GM21529 (cell line): ENCODE data around the gene DICER1.
"Not testable (repeated sequence)": the region's sequence is repeated elsewhere in the genome, so short reads cannot be mapped to it uniquely, and the experiment has no call there.

ENCODE experiments used
- ATAC-seq: cut with Tn5 transposase; IDR thresholded peaks from one replicate; pipeline ENCODE4 v1.9.1; 2021; ENCODE audit not compliant: unreplicated experiment

The DICER1 gene

DNA sequence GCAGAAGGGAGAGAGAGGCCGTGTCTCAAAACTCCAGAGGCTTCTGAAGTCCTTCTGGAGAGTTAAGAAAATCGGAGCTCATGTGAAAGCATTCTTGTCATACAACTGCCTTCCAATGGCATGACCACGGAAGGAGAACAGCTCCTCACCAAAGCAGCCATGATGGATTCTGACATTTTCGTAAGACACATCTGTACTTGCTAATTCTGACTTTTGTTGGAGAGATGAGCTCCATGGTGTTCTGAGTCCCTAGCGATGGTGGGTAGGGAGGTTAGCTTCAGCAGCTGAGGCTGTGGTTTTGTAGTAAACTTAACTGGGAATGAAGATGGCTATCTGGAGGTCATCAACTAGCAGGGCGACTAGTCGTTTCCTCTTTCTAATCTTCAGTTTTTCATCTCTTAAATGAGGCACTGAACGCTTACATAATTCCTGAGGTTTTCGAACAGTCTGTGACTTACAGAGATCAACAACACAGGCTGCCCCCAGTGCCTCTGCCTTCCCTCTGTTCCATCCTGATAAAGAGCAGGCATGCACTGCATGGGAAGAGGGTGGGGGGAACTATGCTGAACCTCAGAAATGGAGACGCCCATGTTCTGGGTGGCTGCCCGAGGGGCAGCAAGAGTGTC is 28.6 kb upstream of the DICER1 start:
- ATAC-seq: no peak

DNA sequence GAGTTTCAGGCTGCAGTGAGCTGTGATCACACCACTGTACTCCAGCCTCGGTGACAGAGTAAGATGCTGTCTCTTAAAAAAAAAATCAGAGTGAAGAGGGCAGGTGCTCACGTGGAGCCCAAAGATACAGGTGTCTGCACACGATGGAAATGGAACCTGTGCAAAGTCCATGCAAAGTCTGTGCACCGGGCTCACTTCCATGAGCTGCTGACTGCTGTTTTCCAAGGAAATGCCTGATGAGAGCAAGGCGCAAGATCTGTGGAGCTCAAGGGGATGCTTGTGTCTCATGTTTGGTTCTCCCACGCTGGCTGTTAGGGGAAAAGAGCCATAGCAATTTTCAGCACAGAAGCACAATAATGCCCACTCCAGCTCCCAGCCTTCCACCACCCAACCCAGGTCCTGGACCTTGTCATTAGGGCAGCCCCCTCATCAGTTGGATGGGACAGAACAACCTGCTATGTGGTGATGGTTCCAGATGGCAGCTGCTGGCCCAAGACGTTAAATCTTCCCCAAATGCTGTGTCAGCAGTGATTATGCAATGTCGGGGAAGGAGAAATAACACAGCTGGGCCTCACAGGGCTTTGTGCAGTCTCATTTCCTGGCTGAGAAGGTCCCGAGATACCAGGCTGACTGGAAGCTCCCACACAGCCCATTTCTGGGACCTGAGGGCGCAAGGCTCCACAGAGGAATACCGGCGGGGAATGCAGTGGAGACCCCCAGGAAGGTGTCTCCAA is 27.9 kb upstream of the DICER1 start:
- ATAC-seq: no peak

- no peak for ATAC-seq
Observed at GRCh38 chr14:95184413-95184790, 27.1 kb upstream of the DICER1 start.

DNA sequence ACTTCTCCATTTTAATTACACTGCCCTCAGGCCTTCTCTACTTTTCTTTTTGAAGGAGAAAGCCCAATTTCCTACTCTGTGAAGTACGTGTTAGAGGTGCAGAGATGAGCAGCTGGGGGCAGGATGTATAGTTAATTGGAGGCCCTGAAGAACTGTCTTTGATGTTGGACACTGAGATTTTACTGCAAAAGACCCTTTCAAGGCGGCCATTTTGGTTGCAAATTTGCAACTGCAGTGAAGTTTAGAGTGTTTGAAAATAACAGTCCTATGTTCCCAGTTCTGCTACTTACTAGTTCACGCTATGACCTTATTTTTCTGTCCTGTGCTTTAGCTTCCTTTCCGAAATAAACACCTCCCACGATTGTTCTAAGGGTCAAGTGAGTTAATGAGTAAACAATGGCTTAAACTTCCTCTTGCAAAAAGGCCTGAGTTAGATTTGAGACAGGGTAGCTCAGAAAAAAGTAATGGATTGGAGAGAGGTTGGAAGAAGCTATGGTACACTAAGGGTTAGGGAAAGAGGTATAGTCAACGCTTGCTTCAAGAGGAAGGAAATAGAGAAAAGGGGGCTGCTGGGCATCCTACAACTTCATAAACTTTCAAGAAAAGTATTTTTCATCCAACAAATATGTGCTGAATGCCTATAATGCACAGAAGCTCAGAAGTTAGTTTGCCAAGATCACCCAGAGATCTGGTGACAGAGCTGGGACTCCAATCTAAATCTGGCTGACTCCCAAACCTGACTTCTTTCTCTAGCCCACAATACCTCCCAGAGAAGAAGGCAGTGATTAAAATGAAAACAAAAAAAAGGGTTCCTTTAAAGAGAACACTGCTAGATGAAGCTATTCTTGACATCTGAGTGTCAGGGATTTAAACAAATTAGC is 26.4 kb upstream of the DICER1 start:
- ATAC-seq: no peak

DNA sequence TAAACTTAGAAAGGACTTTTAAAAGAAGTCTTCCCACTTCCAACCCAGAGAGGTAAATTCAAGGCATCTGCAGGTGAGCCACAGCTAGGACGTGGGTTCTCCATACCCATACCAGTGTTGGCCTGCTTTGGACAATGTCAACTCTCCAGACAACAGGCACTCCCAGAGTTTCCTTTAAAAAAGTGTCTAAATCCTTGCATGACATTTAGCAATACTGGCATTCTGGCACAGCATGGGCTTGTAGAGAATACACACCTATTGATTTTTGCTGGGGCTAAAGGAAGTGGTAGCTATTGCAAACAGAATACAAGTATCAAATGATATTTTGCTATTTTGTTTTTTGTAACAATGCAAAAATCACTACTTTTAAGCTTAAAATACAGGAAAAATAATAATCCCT is 25.8 kb upstream of the DICER1 start:
- no peak for ATAC-seq

- ATAC-seq: no peak
Observed at GRCh38 chr14:95182379-95182778, 25.1 kb upstream of the DICER1 start.

DNA sequence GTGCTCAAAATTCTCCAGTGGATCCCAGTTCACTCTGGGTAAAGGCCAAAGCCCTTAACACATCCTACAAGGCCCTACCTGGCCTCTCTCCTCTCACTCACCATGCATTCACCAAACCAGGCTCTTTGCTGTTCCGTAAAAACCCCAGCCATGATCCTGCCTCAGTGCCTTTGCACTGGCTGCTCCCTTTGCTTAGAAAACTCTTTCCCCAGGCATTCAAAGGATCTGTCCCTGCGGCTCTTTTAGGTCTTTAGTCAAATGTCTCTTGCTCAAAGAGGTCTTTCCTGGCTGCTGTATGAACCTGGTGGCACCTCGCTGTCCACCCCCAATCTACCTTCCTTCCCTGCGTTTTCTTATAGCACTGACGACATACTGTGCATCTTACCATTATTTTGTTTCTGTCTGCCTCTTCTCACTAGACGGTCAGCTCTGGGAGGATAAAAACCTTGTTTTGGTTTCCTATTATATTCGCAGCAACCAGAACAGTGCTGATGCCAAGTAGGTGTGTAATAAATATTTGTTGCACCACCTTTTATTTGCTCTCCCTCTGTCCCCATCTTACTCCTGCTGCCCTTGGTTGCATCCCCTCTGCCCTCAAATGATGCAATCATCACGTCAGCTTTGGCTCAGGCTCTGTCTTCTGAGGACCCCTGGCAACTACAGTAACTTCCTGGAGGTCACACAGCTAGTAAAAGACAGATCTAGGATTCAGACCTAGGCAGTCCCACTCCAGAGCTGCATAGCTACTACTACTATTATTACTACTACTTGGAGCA is 23.8 kb upstream of the DICER1 start:
- no peak for ATAC-seq

GRCh38 chr14:95175670-95176069 is 18.3 kb upstream of the DICER1 start:
- not testable (repeated sequence) for ATAC-seq

- no peak for ATAC-seq
Observed at GRCh38 chr14:95174184-95174792, 17.0 kb upstream of the DICER1 start.

DNA sequence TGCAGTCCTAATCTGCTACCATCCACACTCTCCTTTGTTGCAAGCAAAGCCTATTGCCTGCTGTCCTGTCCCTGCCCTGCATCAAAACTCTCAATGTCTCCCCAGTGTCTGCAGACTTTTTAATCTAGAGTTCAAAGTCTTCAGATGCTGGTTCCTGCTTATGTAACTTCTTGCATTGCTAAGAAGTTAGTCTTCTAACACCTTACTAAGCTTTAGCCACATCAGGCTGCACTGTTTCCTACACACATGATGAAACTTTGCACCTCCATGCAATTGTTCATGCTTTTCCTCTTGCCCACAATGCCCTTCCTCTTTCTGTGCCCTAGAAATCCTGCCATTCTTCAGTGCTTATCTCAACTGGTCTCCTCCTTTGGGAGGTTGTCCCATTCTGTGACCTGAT is 16.2 kb upstream of the DICER1 start:
- ATAC-seq: no peak

DNA sequence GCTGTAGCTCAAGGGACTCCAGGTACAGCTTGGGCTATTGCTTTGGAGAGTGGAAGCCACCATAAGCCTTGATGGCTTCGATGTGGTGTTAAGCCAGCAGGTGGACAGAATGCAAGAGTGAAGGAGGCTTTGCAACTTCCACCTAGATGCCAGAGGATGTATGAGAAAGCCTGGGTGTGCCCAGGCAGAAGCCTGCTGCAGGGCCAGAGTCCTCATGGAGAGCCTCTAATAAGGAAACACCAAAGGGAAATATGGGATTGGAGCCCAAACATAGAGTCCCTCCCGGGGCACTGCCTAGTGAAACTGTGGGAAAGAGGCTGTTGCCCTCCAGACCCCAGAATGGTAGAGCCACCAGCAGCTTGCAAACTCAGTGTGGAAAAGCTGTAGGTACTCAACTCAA is 9.8 kb upstream of the DICER1 start:
- no peak for ATAC-seq

- no peak for ATAC-seq
Observed at GRCh38 chr14:95165517-95165916, 8.2 kb upstream of the DICER1 start.

DNA sequence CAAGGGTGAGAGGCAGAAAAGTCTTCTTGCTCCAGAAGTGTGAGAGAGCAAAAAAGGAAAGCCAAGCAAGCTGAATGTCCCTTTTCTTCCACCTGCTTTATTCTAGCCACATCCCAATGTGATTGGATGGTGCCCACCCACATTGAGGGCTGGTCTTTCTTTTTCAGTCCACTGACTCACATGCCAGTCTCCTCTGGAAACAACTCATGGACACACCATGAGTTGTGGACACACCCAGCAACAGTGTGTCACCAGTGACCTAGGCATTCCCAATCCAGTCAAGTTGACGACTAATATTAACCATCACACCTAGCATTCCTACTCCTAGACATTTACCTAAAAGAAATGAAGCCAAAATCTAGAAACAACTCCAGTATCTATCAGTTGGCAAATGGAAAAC is 7.2 kb upstream of the DICER1 start:
- ATAC-seq: no peak

GRCh38 chr14:95163666-95164065 is 6.3 kb upstream of the DICER1 start:
- no peak for ATAC-seq

- no peak for ATAC-seq
Observed at GRCh38 chr14:95163132-95163531, 5.8 kb upstream of the DICER1 start.

DNA sequence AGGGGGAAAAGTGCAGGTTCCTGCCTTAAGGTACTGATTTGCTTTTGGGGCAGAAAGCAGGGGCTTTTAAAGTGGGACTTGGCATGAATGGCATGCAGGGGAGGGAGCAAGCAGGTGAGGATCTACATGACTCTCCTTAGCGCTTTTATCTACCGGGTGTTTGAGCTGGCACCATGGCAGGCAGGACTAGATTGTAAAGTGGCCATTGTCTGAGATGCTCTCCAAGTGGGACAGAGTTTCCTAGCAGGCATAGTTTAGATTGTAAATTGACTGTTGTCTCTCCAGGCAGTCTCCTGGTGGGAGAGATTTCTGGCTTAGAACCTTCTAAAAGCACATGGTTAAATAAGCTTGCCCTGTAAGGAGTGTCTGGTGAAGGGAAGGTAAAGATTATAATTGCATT is 5.3 kb upstream of the DICER1 start:
- no peak for ATAC-seq

- peak; percentile 25 for ATAC-seq
Observed at GRCh38 chr14:95157048-95157326, 342 bp downstream of the DICER1 start.

DNA sequence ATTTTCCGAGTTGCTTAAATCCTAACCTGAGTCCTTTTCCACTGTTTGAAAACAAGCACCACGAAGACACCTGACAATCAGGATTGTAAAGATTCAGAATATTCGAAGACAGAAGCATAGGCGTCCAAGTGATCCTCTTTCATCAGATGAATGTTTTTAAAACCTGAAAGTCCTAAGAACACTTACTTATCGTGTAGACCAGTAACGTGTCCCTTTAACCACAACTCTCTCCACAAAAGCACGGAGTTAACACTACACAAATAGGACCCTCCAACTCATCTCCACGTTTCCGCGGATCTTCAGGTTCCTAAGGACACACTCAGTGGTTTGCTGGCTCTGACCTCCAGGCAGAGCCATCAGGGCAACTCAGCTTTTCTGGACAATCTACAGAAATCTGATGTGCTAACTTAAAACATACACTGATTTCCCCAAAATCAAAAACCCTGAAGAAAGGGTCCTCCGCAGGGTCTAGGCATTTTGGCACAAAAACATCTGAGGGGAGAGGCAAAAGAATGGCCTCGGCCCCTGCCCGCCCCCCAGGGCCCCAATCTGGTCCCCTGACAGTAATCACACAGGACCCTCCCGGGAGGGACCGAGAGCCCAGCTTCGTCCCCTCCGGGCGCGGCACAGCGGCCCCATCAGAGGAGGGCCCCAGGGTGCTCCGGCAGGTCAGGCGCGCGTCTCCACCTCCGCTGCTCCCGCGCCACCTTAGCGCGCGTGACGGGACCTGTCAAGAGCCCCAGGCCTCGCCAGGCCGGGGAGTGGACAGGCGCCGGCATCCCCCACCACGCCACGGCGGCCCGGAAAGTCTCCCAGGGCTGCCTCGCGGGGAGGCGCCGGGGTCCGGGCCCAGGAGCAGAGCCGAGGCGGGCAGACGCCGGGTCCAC is 925 bp downstream of the DICER1 start:
- ATAC-seq: peak; percentile 31

GRCh38 chr14:95155045-95155444 is 2.3 kb downstream of the DICER1 start:
- ATAC-seq: no peak

- ATAC-seq: no peak
Observed at GRCh38 chr14:95153866-95154265, 3.5 kb downstream of the DICER1 start.
